HepG2 (cell line): ENCODE results near the gene MTARC1. TPM values are rescaled to one million over a fixed set of nuclear protein-coding genes. Genes with fewer than 3 reads are reported as not detected.

ENCODE experiments used
- ASH2L ChIP-seq: fragments of 300-600, 200-600 bp; sonication (generic); IDR thresholded peaks from 2 replicates; pipeline ENCODE4 v1.7.0; 2017; ENCODE audit warnings: low read depth, mild to moderate bottlenecking, moderate library complexity, mixed read lengths, low read length; ENCODE audit not compliant: insufficient read length
- HNRNPK ChIP-seq: fragments of 200-400 bp; formaldehyde crosslinking; IDR thresholded peaks from 2 replicates; pipeline ENCODE4 v1.6.1; 2018; ENCODE audit warnings: low read length, low read depth, moderate library complexity, mild to moderate bottlenecking; ENCODE audit not compliant: poor library complexity, severe bottlenecking
- HOMEZ ChIP-seq: IDR thresholded peaks from 2 replicates; pipeline ENCODE4 v1.6.1; 2016; ENCODE audit warnings: low read depth
- IKZF1 ChIP-seq: fragments of 450-650 bp; IDR thresholded peaks from 2 replicates; pipeline ENCODE4 v1.7.1; 2016
- IKZF5 ChIP-seq: IDR thresholded peaks from 2 replicates; pipeline ENCODE4 v1.6.1; 2018; ENCODE audit warnings: missing genetic modification reagents, mild to moderate bottlenecking, missing compliant biosample characterization
- NCOA2 ChIP-seq: sonication (generic); formaldehyde crosslinking; IDR thresholded peaks from 2 replicates; pipeline ENCODE4 v1.8.0; 2022; ENCODE audit warnings: inconsistent platforms
- NCOR1 ChIP-seq: fragments of 200-600 bp; sonication (generic); IDR thresholded peaks from 2 replicates; pipeline ENCODE4 v1.7.0; 2017; ENCODE audit warnings: antibody characterized with exemption, low read length, borderline replicate concordance
- NFYB ChIP-seq: sonication (generic); formaldehyde crosslinking; IDR thresholded peaks from 2 replicates; pipeline ENCODE4 v1.4.0; 2020; ENCODE audit warnings: missing genetic modification reagents
- NONO ChIP-seq, 2 experiments: fragments of 450-650 bp in 1 of 2; sonication (generic) in 1 of 2; formaldehyde crosslinking in 1 of 2; IDR thresholded peaks in 1 of 2; conservative IDR thresholded peaks in 1 of 2; 2 replicates each; pipeline versions ENCODE4 v1.6.1 to v1.8.0; 2017 to 2022; ENCODE audit warnings: mild to moderate bottlenecking in 1 of 2, missing genetic modification reagents in 1 of 2, moderate library complexity in 1 of 2
- SALL2 ChIP-seq: sonication (generic); formaldehyde crosslinking; IDR thresholded peaks from 2 replicates; pipeline ENCODE4 v1.8.1; 2023; ENCODE audit warnings: mild to moderate bottlenecking, missing genetic modification reagents, inconsistent platforms
- SNAPC2 ChIP-seq: sonication (generic); formaldehyde crosslinking; IDR thresholded peaks from 2 replicates; pipeline ENCODE4 v1.8.1; 2022; ENCODE audit warnings: mild to moderate bottlenecking, missing genetic modification reagents
- SOX13 ChIP-seq, 3 experiments: fragments of 450-650 bp in 1 of 3; sonication (generic) in 1 of 3; formaldehyde crosslinking in 1 of 3; IDR thresholded peaks in 2 of 3; conservative IDR thresholded peaks in 1 of 3; 2 replicates each; pipeline versions ENCODE4 v1.5.0 to v1.6.1; 2016 to 2020; ENCODE audit warnings: antibody characterized with exemption in 1 of 3, mild to moderate bottlenecking in 1 of 3, missing compliant biosample characterization in 1 of 3, missing genetic modification reagents in 1 of 3, moderate library complexity in 1 of 3
- ZNF331 ChIP-seq: sonication (generic); formaldehyde crosslinking; IDR thresholded peaks from 2 replicates; pipeline ENCODE4 v1.4.0; 2020; ENCODE audit warnings: missing genetic modification reagents
- ZNF335 ChIP-seq: sonication (generic); formaldehyde crosslinking; IDR thresholded peaks from 2 replicates; pipeline ENCODE4 v1.4.0; 2020; ENCODE audit warnings: missing genetic modification reagents
- ZNF383 ChIP-seq: sonication (generic); formaldehyde crosslinking; IDR thresholded peaks from 2 replicates; pipeline ENCODE4 v1.4.0; 2020; ENCODE audit warnings: missing genetic modification reagents, mild to moderate bottlenecking, borderline replicate concordance
- ZNF713 ChIP-seq: sonication (generic); formaldehyde crosslinking; IDR thresholded peaks from 2 replicates; pipeline ENCODE4 v1.4.0; 2020; ENCODE audit warnings: mild to moderate bottlenecking, missing genetic modification reagents
- ZNF816 ChIP-seq: sonication (generic); formaldehyde crosslinking; IDR thresholded peaks from 2 replicates; pipeline ENCODE4 v1.8.0; 2022; ENCODE audit warnings: missing genetic modification reagents, mild to moderate bottlenecking, borderline replicate concordance
- polyA plus RNA-seq, 8 experiments: library from polyadenylated mRNA; depleted of rRNA in 3 of 8; stranded (reverse) in 7 of 8; unstranded in 1 of 8; fragments of >200 nt; fragmentation: Illumina TruSeq in 4 of 8; extraction: Trizol in 4 of 8; gene quantifications; 2 replicates each; pipeline versions ENCODE4 v1.2.1 to v1.2.3, GENCODE V29; 2011 to 2016; ENCODE audit warnings: low read depth in 4 of 8, missing spikeins in 1 of 8, mixed read lengths in 1 of 8; ENCODE audit not compliant: insufficient read depth in 1 of 8
- total RNA-seq, 5 experiments: library from RNA; depleted of rRNA; stranded (reverse); fragments of >200 nt; fragmentation: Illumina TruSeq; extraction: Trizol; gene quantifications; 2 replicates each; pipeline ENCODE4 v1.2.3, GENCODE V29; 2016; ENCODE audit warnings: low read depth in 1 of 5
- TF ChIP-seq, protein P1 (sequence below): sonication (generic); formaldehyde crosslinking; IDR thresholded peaks from 2 replicates; pipeline ENCODE4 v1.5.1; 2020; ENCODE audit warnings: mild to moderate bottlenecking, missing genetic modification reagents
- TF ChIP-seq, protein P2 (sequence below): IDR thresholded peaks from 2 replicates; pipeline ENCODE4 v1.6.1; 2016; ENCODE audit warnings: low read depth, control low read depth

Gene MTARC1
- total and polyA plus RNA-seq, 2 of the 13 experiments (the other 11 are each of a cell fraction or from before 2014, with no cell fraction given): 19.4 to 106 TPM

DNA sequence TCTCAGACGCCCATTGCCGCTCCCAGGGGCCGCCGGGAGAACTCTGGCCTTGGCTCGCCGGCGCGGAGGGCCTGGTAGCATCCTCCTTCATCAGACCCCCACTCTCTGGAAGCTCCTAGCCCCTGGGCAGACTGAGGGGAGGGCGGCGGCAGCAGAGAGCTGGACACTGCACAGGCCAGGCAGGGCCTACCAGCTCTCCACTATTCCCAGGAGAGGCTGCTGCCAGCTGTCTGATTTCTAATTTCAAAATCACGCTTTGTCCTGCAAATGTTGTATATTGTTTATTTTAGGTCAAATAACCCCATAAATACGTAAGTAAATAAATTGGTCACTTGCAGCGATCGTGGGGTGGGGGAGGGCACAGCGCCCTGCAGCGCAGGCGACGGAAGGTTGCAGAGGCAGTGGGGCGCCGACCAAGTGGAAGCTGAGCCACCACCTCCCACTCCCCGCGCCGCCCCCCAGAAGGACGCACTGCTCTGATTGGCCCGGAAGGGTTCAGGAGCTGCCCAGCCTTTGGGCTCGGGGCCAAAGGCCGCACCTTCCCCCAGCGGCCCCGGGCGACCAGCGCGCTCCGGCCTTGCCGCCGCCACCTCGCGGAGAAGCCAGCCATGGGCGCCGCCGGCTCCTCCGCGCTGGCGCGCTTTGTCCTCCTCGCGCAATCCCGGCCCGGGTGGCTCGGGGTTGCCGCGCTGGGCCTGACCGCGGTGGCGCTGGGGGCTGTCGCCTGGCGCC, at the start of gene MTARC1 (continued):
- TF ChIP-seq IKZF5 (CRISPR knock-in tag) (peak; percentile 55; the same call in 1 of the 2 replicates), NFYB (CRISPR knock-in tag) (peak; percentile 74), ZNF331 (CRISPR knock-in tag) (peak; percentile 66; the same call in 1 of the 2 replicates), ZNF816 (CRISPR knock-in tag) (no peak), ZNF383 (CRISPR knock-in tag) (no peak), SALL2 (CRISPR knock-in tag) (peak; percentile 31; the same call in 1 of the 2 replicates), SOX13 (IDR thresholded peaks at IDR 0.05) (no peak), SOX13 (CRISPR knock-in tag; conservative IDR thresholded peaks at IDR 0.05 in 1 of 2, IDR thresholded peaks at IDR 0.05 in 1 of 2) (peak in 1 of 2 experiments; percentile 55; a peak in 1 of 4 replicates), HNRNPK (peak; percentile 62), HOMEZ (CRISPR knock-in tag) (no peak), SNAPC2 (CRISPR knock-in tag) (no peak), IKZF1 (no peak), NCOR1 (peak; percentile 36; the same call in 1 of the 2 replicates), ASH2L (no peak), NCOA2 (peak; percentile 24), NONO (IDR thresholded peaks at IDR 0.05) (no peak), NONO (CRISPR knock-in tag; conservative IDR thresholded peaks at IDR 0.05) (no peak; the same call in 1 of the 2 replicates), ZNF335 (CRISPR knock-in tag) (no peak), ZNF713 (CRISPR knock-in tag) (no peak)
- TF ChIP-seq, protein P1, sequence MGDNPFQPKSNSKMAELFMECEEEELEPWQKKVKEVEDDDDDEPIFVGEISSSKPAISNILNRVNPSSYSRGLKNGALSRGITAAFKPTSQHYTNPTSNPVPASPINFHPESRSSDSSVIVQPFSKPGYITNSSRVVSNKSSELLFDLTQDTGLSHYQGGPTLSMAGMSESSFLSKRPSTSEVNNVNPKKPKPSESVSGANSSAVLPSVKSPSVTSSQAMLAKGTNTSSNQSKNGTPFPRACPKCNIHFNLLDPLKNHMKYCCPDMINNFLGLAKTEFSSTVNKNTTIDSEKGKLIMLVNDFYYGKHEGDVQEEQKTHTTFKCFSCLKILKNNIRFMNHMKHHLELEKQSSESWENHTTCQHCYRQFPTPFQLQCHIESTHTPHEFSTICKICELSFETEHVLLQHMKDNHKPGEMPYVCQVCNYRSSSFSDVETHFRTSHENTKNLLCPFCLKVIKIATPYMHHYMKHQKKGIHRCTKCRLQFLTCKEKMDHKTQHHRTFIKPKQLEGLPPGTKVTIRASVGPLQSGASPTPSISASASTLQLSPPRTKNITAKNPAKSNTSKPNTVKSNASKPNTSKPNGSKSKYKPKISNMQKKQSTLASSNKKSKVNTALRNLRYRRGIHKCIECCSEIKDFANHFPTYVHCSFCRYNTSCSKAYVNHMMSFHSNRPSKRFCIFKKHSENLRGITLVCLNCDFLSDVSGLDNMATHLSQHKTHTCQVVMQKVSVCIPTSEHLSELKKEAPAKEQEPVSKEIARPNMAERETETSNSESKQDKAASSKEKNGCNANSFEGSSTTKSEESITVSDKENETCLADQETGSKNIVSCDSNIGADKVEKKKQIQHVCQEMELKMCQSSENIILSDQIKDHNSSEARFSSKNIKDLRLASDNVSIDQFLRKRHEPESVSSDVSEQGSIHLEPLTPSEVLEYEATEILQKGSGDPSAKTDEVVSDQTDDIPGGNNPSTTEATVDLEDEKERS (CRISPR knock-in tag): no peak; the same call in 1 of the 2 replicates
- TF ChIP-seq, protein P2, sequence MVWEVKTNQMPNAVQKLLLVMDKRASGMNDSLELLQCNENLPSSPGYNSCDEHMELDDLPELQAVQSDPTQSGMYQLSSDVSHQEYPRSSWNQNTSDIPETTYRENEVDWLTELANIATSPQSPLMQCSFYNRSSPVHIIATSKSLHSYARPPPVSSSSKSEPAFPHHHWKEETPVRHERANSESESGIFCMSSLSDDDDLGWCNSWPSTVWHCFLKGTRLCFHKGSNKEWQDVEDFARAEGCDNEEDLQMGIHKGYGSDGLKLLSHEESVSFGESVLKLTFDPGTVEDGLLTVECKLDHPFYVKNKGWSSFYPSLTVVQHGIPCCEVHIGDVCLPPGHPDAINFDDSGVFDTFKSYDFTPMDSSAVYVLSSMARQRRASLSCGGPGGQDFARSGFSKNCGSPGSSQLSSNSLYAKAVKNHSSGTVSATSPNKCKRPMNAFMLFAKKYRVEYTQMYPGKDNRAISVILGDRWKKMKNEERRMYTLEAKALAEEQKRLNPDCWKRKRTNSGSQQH (CRISPR knock-in tag): 0 out of 2 replicates have a peak, but pooled peaks have one; percentile 35
